ENCODE measurements around the gene SPARCL1. TPM values are rescaled to one million over a fixed set of nuclear protein-coding genes. Genes with fewer than 3 reads are reported as not detected.

Gene SPARCL1
- total and polyA plus RNA-seq, 2 experiments from 2014 or later = 1.5 to 2.4 TPM

DNA sequence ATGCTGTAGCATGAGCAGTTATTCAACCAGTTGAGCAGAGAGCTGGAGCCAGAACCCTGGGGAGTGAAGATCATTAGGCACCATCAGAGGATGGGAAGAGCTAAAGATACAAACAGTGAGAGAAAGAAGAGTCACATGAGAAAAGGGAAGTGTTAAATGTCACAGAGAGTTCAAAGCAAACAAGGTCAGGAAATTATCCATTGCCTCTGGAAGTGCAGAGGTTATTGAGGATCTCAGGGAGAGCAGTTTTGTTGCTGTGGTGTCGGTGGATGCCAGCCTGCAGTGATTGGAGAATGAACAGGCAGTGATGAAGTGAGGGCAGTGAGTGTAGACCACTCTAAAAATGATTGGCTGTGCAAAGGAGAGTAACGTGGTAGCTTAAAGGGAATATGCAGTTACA, 17.7 kb downstream of the SPARCL1 start (continued):
- TF ChIP-seq, protein P1, sequence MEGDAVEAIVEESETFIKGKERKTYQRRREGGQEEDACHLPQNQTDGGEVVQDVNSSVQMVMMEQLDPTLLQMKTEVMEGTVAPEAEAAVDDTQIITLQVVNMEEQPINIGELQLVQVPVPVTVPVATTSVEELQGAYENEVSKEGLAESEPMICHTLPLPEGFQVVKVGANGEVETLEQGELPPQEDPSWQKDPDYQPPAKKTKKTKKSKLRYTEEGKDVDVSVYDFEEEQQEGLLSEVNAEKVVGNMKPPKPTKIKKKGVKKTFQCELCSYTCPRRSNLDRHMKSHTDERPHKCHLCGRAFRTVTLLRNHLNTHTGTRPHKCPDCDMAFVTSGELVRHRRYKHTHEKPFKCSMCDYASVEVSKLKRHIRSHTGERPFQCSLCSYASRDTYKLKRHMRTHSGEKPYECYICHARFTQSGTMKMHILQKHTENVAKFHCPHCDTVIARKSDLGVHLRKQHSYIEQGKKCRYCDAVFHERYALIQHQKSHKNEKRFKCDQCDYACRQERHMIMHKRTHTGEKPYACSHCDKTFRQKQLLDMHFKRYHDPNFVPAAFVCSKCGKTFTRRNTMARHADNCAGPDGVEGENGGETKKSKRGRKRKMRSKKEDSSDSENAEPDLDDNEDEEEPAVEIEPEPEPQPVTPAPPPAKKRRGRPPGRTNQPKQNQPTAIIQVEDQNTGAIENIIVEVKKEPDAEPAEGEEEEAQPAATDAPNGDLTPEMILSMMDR (conservative IDR thresholded peaks at IDR 0.05; ENCODE audit: low read depth in 2 of 2) = no peak
- TF ChIP-seq CREB1 (CRISPR knock-in tag; IDR thresholded peaks at IDR 0.05; ENCODE audit: low read depth) (no peak), POLR2AphosphoS5 (IDR thresholded peaks at IDR 0.05; ENCODE audit: low read depth) (no peak), EZH2phosphoT487 (IDR thresholded peaks at IDR 0.05; ENCODE audit: unreplicated experiment) (no peak), STAT1 (IDR thresholded peaks at IDR 0.05; ENCODE audit: unreplicated experiment) (no peak), NANOG (IDR thresholded peaks at IDR 0.05; ENCODE audit: borderline replicate concordance) (no peak)

DNA sequence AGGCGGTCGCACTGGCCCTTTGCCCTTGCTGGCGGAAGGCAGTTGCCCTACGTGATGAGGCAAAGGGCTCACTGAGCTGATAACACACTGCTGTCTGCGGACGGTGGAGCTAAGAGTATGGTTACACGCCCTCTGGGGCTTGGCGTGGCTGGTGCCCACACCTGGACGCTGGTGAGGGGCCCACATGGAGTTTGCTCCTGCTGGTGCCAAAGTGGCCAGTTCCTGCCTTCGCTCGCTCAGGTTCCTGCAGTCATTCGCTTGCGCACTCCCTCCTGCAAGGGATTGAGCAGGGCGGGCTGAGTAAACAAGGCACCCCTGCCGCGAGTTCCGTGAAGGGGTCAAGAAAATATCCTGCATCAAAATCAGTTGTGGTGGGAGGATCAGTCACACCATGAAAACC, 18.4 kb downstream of the SPARCL1 start:
- Histone ChIP-seq H3K36me3 (ENCODE audit: insufficient read depth) (no peaks in the 10 kb centered on the region), H3F3A (replicated peaks; ENCODE audit: low read depth) (no peaks in the 10 kb centered on the region), H2AFZ (peak overlapping the region; percentile 56; the same call in 1 of the 2 replicates), H3K27me3 (ENCODE audit: insufficient read depth) (no peaks in the 10 kb centered on the region), H3K4me3 (no peak overlapping the region), H3K4me1 (ENCODE audit: insufficient read depth) (no peaks in the 10 kb centered on the region), H3K27ac (ENCODE audit: low read depth) (no peak overlapping the region), H4K20me1 (replicated peaks; ENCODE audit: insufficient read depth) (no peaks in the 10 kb centered on the region), H3K9me2 (ENCODE audit: insufficient read depth) (peaks cover 6% of the 10 kb centered on the region; the same call in 1 of the 2 replicates), H3K4me2 (no peak overlapping the region), H3K79me2 (replicated peaks; ENCODE audit: insufficient read depth) (no peaks in the 10 kb centered on the region)
- H3K4me3 Mint-ChIP-seq = no peak overlapping the region
- no peak overlapping the region for H3K27ac Mint-ChIP-seq
- ATAC-seq = no peak
- peaks cover 6% of the 10 kb centered on the region; the same call in 2 of the 3 replicates for H3K4me1 Mint-ChIP-seq
- H3K36me3 Mint-ChIP-seq (ENCODE audit: low read depth) = no peaks in the 10 kb centered on the region
- peaks cover 6% of the 10 kb centered on the region for H3K27me3 Mint-ChIP-seq (ENCODE audit: insufficient read depth, low read depth, poor library complexity)
- TF ChIP-seq EZH2phosphoT487 (IDR thresholded peaks at IDR 0.05; ENCODE audit: unreplicated experiment) = no peak
- no peak for TF ChIP-seq CREB1 (CRISPR knock-in tag; IDR thresholded peaks at IDR 0.05; ENCODE audit: low read depth)
- TF ChIP-seq, protein P2, sequence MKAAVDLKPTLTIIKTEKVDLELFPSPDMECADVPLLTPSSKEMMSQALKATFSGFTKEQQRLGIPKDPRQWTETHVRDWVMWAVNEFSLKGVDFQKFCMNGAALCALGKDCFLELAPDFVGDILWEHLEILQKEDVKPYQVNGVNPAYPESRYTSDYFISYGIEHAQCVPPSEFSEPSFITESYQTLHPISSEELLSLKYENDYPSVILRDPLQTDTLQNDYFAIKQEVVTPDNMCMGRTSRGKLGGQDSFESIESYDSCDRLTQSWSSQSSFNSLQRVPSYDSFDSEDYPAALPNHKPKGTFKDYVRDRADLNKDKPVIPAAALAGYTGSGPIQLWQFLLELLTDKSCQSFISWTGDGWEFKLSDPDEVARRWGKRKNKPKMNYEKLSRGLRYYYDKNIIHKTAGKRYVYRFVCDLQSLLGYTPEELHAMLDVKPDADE (IDR thresholded peaks at IDR 0.05) = no peak
- TF ChIP-seq STAT1 (IDR thresholded peaks at IDR 0.05; ENCODE audit: unreplicated experiment) = no peak
- no peak for TF ChIP-seq NANOG (IDR thresholded peaks at IDR 0.05; ENCODE audit: borderline replicate concordance)
- TF ChIP-seq POLR2AphosphoS5 (IDR thresholded peaks at IDR 0.05; ENCODE audit: low read depth) = no peak
- TF ChIP-seq, protein P3, sequence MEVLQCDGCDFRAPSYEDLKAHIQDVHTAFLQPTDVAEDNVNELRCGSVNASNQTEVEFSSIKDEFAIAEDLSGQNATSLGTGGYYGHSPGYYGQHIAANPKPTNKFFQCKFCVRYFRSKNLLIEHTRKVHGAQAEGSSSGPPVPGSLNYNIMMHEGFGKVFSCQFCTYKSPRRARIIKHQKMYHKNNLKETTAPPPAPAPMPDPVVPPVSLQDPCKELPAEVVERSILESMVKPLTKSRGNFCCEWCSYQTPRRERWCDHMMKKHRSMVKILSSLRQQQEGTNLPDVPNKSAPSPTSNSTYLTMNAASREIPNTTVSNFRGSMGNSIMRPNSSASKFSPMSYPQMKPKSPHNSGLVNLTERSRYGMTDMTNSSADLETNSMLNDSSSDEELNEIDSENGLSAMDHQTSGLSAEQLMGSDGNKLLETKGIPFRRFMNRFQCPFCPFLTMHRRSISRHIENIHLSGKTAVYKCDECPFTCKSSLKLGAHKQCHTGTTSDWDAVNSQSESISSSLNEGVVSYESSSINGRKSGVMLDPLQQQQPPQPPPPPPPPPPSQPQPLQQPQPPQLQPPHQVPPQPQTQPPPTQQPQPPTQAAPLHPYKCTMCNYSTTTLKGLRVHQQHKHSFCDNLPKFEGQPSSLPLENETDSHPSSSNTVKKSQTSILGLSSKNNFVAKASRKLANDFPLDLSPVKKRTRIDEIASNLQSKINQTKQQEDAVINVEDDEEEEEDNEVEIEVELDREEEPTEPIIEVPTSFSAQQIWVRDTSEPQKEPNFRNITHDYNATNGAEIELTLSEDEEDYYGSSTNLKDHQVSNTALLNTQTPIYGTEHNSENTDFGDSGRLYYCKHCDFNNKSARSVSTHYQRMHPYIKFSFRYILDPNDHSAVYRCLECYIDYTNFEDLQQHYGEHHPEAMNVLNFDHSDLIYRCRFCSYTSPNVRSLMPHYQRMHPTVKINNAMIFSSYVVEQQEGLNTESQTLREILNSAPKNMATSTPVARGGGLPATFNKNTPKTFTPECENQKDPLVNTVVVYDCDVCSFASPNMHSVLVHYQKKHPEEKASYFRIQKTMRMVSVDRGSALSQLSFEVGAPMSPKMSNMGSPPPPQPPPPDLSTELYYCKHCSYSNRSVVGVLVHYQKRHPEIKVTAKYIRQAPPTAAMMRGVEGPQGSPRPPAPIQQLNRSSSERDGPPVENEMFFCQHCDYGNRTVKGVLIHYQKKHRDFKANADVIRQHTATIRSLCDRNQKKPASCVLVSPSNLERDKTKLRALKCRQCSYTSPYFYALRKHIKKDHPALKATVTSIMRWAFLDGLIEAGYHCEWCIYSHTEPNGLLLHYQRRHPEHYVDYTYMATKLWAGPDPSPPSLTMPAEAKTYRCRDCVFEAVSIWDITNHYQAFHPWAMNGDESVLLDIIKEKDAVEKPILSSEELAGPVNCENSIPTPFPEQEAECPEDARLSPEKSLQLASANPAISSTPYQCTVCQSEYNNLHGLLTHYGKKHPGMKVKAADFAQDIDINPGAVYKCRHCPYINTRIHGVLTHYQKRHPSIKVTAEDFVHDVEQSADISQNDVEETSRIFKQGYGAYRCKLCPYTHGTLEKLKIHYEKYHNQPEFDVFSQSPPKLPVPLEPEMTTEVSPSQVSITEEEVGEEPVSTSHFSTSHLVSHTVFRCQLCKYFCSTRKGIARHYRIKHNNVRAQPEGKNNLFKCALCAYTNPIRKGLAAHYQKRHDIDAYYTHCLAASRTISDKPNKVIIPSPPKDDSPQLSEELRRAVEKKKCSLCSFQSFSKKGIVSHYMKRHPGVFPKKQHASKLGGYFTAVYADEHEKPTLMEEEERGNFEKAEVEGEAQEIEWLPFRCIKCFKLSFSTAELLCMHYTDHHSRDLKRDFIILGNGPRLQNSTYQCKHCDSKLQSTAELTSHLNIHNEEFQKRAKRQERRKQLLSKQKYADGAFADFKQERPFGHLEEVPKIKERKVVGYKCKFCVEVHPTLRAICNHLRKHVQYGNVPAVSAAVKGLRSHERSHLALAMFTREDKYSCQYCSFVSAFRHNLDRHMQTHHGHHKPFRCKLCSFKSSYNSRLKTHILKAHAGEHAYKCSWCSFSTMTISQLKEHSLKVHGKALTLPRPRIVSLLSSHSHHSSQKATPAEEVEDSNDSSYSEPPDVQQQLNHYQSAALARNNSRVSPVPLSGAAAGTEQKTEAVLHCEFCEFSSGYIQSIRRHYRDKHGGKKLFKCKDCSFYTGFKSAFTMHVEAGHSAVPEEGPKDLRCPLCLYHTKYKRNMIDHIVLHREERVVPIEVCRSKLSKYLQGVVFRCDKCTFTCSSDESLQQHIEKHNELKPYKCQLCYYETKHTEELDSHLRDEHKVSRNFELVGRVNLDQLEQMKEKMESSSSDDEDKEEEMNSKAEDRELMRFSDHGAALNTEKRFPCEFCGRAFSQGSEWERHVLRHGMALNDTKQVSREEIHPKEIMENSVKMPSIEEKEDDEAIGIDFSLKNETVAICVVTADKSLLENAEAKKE (CRISPR knock-in tag; IDR thresholded peaks at IDR 0.05) = no peak
- H3K9me3 Mint-ChIP-seq = peaks cover 3% of the 10 kb centered on the region; the same call in 1 of the 3 replicates
- no peak for DNase-seq (ENCODE audit: low spot score)
